DMS153 (cell line): ENCODE data around the gene ZNF669.
A peak's percentile ranks its signal among the peaks of the same experiment; 100 is the strongest.

Experiments
- DNase-seq: peaks from one replicate; lab custom pipeline; 2025; lab: John Stamatoyannopoulos, UW

ZNF669 gene

GRCh38 chr1:247111259-247111699, 7.1 kb upstream of the ZNF669 start:
- no peak for DNase-seq

GRCh38 chr1:247110627-247111258, 6.6 kb upstream of the ZNF669 start:
- DNase-seq = no peak

DNA sequence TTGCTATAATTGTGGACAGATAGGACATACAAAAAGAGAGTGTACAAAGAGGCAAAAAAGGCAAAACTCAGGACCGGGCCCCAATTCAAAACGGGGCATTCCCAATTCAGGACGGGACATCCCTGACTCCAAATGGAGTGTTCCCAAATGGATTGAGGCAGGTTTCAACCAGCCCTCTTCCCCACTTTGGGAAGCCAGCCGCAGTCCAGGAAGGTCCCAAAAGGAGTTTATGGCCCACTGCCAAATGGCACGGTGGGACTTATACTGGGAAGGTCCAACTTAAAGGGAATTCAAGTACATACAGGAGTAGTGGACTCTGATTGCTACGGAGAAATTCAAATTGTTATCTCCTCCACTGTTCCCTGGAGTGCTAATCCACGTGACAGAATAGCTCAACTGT, 3.5 kb upstream of the ZNF669 start:
- no peak for DNase-seq

DNA sequence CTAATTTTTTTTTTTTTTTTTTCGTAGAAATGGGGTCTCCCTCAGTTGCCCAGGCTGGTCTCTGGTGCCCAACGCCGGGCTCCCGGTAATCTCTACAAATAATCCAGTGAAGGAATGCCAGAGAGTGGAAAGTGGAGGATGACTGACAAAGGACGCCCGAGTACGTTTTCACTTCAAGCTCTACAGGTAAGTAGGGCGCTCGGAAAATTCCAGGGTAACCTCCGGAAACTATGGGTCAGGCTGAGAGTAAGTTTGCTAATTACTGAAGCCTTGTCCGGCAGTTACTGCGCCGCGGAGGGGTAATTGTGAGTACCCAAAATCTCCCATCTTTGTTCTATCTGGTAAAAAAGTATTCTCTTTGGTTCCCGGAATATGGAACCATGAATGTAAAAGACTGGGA, 1.8 kb upstream of the ZNF669 start:
- no peak for DNase-seq

DNA sequence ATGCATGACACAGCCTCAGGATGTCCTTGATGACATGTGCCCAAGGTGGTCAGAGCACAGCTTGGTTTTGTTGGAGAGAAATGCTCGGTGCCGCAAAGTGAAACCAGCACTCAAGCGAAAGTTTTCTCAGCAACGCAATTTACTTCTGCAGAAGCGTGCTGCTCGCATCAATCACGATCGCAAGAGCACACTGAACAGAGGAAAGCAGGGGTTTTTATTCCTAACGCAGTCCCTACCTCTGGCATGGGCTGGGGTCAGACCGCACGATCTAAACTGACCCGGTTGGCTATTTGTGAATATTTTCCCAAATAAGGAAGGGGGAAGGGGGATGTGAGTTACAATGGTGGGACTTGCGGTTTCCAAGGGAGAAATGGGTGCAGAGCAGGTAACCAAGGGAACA, 809 bp upstream of the ZNF669 start:
- DNase-seq = no peak

DNA sequence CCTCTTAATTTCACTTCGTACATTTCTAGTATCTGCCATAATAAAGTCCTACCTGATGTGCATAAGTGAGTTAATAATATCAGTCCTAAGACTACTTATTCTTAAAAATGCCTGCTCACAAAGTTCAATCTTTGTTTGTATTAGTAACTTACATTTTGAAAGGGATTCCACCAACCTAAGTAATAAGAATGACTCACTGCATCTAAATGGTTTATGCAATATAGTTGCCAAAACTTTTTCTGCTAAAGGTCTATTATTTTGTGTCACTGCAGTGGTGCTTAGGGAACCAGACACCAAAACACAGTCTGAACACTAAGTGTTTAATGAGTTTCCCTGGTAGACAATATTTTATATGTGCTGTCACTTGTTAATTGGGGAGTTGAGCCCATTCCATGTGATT, 1.8 kb downstream of the ZNF669 start:
- no peak for DNase-seq

- DNase-seq = no peak
Observed at GRCh38 chr1:247100676-247101279, 3.4 kb downstream of the ZNF669 start.

- no peak for DNase-seq
Observed at GRCh38 chr1:247096958-247097357, 7.2 kb downstream of the ZNF669 start.

GRCh38 chr1:247096544-247096943, 7.6 kb downstream of the ZNF669 start:
- DNase-seq = no peak

DNA sequence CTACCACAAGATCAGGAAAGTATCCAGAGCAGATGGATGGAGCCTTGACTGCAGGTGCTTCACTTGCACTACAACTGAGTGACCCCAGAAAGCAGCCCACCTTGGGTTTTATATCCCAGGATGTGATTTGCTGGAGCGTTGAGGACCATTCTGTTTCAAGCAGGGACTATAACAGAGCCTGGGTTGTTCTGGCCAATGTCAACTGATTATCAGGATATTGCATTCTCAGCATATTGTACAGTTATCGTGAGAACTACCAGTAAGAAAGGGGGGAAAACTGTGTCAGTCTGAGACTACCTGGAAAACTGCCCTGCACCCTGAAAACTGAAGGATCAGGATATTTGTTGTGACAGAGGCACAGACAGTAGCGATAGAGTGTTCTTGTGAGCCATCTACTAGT, 8.0 kb downstream of the ZNF669 start:
- DNase-seq = no peak

DNA sequence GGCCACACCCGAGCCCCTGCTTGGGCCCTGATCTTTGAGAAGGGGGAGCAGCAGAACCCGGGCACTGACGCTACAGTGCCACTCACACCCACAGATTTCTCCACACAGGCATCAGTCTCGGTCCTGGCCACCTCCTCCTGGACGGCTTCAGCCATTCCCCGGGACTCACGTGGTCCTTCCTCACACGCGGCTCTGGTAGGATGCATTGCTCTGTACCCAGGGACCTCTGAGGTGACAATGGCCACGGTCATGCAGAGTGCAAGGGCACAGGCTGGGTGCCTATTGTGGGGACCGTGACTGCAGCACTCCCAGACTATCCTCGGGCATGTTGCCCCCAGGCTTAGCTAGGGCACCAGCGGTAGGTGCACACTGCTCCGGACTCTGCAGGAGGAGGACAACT, 13.7 kb downstream of the ZNF669 start:
- DNase-seq = no peak

DNA sequence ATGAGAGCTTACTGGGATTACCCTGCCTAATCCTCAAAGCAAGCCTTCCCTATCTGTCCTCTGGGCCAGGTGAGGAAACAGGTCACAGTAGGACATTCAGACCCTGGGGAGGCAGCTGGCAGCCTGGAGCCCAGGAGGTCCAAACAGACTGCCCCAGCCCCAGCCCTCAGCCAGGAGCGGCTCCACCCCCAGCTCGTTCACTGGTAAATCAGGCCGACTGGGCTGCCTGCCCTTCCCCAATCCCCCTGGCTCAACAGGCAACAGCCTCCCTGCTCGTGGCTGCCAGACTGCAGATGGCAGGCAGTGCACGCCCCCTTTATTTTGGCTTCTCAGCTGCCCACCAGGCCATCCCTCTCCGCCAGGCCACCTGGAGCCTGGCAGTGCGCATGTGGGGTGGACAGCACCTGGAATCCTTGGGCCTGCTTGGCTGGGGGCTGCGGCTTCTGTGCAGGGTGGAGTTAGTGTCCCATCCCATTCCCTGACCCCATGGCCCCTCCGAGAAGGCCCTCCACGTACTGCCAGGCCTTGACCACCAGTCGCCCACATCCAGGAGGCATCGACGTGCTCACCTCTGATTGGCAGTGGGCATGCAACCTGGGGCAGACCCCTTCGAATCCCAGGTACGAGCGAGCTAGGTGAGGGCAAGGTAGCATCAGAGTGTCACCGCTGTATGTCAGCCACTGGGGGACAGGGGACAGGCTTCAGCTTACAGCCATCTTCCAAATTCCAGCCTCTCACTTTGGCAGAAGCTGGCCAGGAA, 14.4 kb downstream of the ZNF669 start:
- no peak for DNase-seq

- no peak for DNase-seq
Observed at GRCh38 chr1:247088967-247089366, 15.2 kb downstream of the ZNF669 start.

DNA sequence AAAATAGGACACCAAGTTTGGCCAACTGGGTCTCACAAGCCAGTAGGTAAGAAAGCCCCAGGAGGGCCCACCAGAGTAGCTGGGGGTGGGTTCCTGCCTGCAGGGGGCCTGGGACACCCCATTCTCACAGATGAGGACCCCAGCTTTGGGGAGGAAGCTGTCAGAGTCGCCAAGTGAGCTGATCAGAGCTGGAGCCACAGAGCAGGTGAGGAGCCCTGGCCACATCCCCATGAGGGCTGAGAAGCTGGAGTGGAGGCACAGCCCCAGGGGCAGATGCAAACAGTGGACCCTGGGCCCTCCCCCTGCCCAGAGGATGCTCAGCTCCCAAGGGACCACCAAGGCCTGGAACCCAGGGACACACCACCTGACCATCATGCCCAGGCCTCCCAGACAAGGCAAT, 16.9 kb downstream of the ZNF669 start:
- no peak for DNase-seq

- no peak for DNase-seq
Observed at GRCh38 chr1:247085310-247085709, 18.8 kb downstream of the ZNF669 start.

DNA sequence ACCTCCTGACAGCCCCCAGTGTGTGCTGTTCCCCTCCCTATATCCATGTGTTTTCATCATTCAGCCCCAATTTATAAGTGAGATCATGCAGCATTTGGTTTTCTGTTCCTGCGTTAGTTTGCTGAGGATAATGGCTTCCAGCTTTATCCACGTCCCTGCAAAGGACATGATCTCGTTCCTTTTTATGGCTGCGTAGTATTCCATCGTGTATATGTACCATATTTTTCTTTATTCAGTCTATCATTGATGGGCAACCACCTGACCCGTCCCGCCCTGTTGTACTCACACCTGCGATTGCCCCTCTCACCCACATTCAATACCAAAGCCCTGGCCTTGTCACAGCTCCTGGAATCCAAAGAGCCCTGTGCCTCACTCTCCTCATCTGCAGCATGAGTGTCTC, 19.4 kb downstream of the ZNF669 start:
- DNase-seq = no peak

DNA sequence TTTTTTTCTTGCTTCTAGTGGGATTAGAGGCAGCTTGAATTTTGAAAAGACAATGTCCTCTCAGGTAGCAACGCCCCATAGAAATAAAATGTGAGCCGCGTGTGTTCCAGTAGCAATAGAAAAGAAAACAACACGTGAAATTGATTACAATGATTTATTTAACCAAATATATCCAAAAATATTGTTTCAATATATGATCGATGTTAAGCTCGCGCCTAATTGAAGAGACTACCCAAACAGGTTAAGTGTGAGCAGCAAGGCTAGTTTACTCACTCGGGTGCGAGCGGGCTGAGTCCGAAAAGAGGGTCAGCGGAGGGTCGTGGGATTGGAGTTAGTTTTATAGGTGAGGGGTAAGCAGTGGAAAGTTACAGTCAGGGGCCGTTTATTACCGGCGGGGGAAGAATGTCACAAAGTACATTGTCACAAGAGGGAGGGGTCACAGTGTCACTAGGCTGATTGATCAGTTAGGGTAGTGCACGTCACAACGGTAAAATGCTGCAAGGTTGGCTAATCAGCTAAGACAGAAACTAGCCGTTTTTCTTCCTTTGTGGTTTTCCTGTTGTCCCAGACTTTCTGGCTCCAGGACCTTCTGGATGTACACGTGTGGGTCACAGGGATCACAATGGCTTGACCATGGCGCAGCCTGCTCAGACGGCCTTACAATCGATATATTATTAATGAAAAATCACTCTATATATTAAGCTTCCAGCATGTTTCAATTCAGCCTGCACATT, 24.8 kb downstream of the ZNF669 start:
- no peak for DNase-seq

GRCh38 chr1:247078258-247079140, 25.7 kb downstream of the ZNF669 start, which contains the start of gene ZNF670:
Gene ZNF670, minus strand, starts transcription at chr1:247078811. Its CDS starts 215 bp downstream, at chr1:247078596.
- DNase-seq = peak; percentile 94

DNA sequence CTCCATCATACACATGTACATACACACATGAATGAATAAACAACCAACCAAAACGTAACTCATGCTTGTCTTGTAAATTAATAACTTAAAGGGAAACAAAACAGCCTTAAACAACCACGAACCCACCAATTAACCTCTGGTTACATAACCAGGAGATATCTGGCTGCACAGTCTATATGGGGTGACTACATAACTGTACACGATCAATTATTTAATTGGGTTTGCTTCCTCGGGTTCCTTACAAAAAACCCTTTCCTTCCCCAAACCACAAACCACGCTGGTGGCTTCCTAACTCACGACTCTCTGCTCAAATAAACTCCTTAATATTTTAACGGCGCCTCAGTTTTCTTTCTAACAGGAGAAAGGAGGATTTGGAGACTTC, 26.3 kb downstream of the ZNF669 start:
- no peak for DNase-seq

DNA sequence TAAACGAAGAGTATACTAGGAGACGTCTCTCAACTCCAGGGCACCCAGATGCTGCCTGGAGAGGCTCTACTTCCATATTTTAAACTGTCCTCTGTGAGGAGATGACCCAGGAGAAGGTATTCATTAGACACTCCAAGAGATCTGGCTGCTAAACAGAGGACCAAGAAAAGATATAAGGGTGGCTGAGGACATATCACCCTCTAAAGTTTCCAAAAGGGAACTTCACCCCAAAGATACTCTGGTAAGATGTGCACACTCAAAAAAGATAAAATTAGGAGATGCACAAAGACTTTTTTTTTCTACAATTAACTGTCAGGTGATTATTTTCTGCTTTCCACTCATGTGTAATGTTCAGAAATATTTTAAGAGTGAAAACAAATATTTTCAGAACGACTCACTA, 26.9 kb downstream of the ZNF669 start:
- no peak for DNase-seq

DNA sequence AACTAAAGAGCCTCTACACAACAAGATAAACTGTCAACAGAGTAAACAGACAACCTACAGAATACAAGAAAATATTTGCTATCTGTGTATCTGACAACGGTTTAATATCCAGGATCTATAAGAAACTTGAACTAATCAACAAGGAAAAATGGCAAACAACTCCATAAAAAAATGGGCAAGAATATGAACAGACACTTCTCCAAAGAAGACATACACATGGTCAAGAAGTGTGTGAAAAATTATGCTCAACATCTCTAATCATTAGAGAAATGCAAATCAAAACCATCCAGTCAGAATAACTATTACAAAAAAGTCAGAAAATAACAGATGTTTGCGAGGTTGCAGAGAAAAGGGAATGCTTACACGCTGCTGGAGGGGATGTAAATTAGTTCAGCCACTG, 33.5 kb downstream of the ZNF669 start:
- DNase-seq = no peak

DNA sequence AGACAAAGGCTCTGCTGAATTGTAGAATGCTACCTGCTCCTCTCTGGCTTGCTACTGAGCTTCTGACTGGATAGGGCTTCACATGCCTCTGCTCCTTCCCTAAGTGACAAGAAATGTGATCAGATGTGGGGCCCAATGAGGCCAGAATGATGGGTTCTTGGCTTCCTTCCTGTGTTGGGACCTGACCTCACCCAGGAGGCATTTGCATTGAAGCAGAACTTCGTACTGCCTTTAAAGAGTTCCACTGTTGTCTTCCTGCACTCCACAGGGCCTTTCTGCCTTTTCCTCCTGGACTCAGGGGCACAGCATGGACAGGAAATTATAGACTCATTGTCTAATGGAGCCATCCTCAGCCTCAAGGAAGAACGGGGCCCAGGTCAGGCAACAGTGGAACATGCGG, 39.9 kb downstream of the ZNF669 start:
- no peak for DNase-seq
